ENCODE data around the gene EYS.

DNA sequence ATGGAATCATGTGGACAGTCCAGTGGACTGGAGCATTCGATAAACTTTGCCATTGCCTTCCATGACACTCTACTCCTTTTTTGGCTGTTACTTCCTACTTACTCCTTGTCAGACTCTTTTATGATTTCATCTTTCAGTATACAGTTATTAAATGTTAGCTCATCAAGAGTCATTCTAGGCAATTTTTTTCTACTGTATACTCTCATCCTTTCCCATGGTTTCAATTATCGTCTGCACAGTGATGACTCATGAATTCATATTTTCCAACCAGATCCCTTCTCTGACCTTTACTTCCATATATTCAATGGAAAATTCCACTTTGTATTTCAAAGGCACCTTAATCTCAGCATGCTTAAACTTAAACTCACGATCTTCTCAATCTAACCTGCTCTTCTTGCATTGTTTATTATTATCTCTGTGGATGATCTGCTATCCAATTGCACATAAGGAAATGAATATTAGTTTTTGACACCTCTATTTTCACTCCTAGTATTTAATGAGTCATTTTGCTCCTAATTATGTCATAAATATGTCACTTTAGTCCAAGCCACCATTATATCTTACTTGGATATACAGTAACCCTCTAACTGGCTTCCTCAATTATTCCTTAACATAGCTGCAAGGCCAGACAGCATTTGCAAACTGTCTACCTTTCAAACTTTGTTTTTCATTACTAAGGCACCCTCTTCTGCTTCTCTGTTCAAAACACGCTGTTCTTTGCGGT lies 1643.9 kb downstream of the EYS start:
- TF ChIP-seq, protein P1, sequence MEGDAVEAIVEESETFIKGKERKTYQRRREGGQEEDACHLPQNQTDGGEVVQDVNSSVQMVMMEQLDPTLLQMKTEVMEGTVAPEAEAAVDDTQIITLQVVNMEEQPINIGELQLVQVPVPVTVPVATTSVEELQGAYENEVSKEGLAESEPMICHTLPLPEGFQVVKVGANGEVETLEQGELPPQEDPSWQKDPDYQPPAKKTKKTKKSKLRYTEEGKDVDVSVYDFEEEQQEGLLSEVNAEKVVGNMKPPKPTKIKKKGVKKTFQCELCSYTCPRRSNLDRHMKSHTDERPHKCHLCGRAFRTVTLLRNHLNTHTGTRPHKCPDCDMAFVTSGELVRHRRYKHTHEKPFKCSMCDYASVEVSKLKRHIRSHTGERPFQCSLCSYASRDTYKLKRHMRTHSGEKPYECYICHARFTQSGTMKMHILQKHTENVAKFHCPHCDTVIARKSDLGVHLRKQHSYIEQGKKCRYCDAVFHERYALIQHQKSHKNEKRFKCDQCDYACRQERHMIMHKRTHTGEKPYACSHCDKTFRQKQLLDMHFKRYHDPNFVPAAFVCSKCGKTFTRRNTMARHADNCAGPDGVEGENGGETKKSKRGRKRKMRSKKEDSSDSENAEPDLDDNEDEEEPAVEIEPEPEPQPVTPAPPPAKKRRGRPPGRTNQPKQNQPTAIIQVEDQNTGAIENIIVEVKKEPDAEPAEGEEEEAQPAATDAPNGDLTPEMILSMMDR (IDR thresholded peaks at IDR 0.05): no peak
- peak; percentile 72; the same call in 1 of the 2 replicates for TF ChIP-seq FOSL2 (IDR thresholded peaks at IDR 0.05; ENCODE audit: borderline replicate concordance, low read depth)
- TF ChIP-seq RCOR1 (IDR thresholded peaks at IDR 0.05; ENCODE audit: low read length): no peak
- TF ChIP-seq MXI1 (IDR thresholded peaks at IDR 0.05; ENCODE audit: low read depth, low read length): no peak
- no peak for TF ChIP-seq RFX5 (IDR thresholded peaks at IDR 0.05; ENCODE audit: low read length)
- TF ChIP-seq JUND (IDR thresholded peaks at IDR 0.05): peak; percentile 58
- TF ChIP-seq MEF2A (IDR thresholded peaks at IDR 0.05; ENCODE audit: borderline replicate concordance, low read depth): no peak
- TF ChIP-seq POLR2AphosphoS5 (IDR thresholded peaks at IDR 0.05; ENCODE audit: low read depth, low read length): no peak
- peak in 1 of 2 experiments; percentile 30; a peak in 1 of 4 replicates for TF ChIP-seq EP300 (IDR thresholded peaks at IDR 0.05; ENCODE audit: borderline replicate concordance in 1 of 2, low read depth in 1 of 2, low read length in 1 of 2)
- TF ChIP-seq, protein P2, sequence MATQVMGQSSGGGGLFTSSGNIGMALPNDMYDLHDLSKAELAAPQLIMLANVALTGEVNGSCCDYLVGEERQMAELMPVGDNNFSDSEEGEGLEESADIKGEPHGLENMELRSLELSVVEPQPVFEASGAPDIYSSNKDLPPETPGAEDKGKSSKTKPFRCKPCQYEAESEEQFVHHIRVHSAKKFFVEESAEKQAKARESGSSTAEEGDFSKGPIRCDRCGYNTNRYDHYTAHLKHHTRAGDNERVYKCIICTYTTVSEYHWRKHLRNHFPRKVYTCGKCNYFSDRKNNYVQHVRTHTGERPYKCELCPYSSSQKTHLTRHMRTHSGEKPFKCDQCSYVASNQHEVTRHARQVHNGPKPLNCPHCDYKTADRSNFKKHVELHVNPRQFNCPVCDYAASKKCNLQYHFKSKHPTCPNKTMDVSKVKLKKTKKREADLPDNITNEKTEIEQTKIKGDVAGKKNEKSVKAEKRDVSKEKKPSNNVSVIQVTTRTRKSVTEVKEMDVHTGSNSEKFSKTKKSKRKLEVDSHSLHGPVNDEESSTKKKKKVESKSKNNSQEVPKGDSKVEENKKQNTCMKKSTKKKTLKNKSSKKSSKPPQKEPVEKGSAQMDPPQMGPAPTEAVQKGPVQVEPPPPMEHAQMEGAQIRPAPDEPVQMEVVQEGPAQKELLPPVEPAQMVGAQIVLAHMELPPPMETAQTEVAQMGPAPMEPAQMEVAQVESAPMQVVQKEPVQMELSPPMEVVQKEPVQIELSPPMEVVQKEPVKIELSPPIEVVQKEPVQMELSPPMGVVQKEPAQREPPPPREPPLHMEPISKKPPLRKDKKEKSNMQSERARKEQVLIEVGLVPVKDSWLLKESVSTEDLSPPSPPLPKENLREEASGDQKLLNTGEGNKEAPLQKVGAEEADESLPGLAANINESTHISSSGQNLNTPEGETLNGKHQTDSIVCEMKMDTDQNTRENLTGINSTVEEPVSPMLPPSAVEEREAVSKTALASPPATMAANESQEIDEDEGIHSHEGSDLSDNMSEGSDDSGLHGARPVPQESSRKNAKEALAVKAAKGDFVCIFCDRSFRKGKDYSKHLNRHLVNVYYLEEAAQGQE (IDR thresholded peaks at IDR 0.05; ENCODE audit: low read depth, low read length): no peak
- TF ChIP-seq GABPA (IDR thresholded peaks at IDR 0.05; ENCODE audit: low read depth): no peak
- no peak for TF ChIP-seq RAD21 (IDR thresholded peaks at IDR 0.05; ENCODE audit: low read length)

All from SK-N-SH (cell line).